Measurements from ENCODE around the gene RABL2B.

The RABL2B gene

DNA sequence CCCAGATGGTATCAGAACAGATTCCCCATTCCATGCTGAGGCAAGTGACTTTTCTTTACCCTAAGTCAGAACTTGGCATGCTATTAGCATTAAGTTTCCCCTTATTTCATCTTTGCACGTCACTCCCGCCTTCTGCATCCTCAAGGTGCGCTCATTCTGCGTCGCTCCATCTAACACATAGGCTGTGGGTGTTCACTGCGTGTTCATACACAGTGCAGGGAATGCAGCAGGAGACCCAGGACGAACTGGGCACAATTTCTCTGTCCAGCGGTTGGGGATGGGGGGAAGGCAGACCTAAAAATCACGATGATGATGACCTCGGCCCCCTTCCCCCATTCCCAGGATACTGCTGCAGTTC lies 65.1 kb downstream of the RABL2B start:
- Histone ChIP-seq H3K4me1 (ENCODE audit: low read depth, poor library complexity, severe bottlenecking) (no peaks in the 10 kb centered on the region), H3K27ac (no peak overlapping the region), H3K4me3 (IDR thresholded peaks at IDR 0.05; ENCODE audit: insufficient read depth, low read depth, low read length) (no peak overlapping the region), H2AFZ (ENCODE audit: low read depth) (no peak overlapping the region), H3K79me2 (ENCODE audit: insufficient read depth, low read depth) (no peaks in the 10 kb centered on the region), H3K27me3 (ENCODE audit: insufficient read depth, low read depth) (peaks cover 10% of the 10 kb centered on the region; the same call in 1 of the 2 replicates), H4K20me1 (ENCODE audit: insufficient read depth) (no peaks in the 10 kb centered on the region), H3K4me2 (no peak overlapping the region), H3K9ac (no peak overlapping the region), H3K36me3 (ENCODE audit: insufficient read depth) (no peaks in the 10 kb centered on the region)
- no peak for TF ChIP-seq CTCF (conservative IDR thresholded peaks at IDR 0.05; ENCODE audit: low read depth, low read length)

- H4K20me1 ChIP-seq (ENCODE audit: insufficient read depth): no peaks in the 10 kb centered on the region
Measured at GRCh38 chr22:50717709-50718351, 65.6 kb downstream of the RABL2B start.

More at GRCh38 chr22:50717709-50718351, 65.6 kb downstream of the RABL2B start:
- Histone ChIP-seq H3K36me3 (ENCODE audit: insufficient read depth) (no peaks in the 10 kb centered on the region), H3K4me3 (IDR thresholded peaks at IDR 0.05; ENCODE audit: insufficient read depth, low read depth, low read length) (no peak overlapping the region), H3K9ac (no peak overlapping the region), H3K4me2 (no peak overlapping the region), H3K4me1 (ENCODE audit: low read depth, poor library complexity, severe bottlenecking) (no peaks in the 10 kb centered on the region), H3K79me2 (ENCODE audit: insufficient read depth, low read depth) (no peaks in the 10 kb centered on the region), H3K27ac (no peak overlapping the region), H3K27me3 (ENCODE audit: insufficient read depth, low read depth) (peaks cover 5% of the 10 kb centered on the region; the same call in 1 of the 2 replicates), H2AFZ (ENCODE audit: low read depth) (no peak overlapping the region)
- no peak for TF ChIP-seq CTCF (conservative IDR thresholded peaks at IDR 0.05; ENCODE audit: low read depth, low read length)
